ENCODE measurements around the gene PARM1. TPM values are rescaled to one million over a fixed set of nuclear protein-coding genes. Genes with fewer than 3 reads are reported as not detected.

PARM1 gene
- total RNA-seq, 1 donor from 2014 or later: 22.4 TPM

GRCh38 chr4:75038376-75038775 is 105.5 kb downstream of the PARM1 start:
- H3K27ac Mint-ChIP-seq: no peak overlapping the region

DNA sequence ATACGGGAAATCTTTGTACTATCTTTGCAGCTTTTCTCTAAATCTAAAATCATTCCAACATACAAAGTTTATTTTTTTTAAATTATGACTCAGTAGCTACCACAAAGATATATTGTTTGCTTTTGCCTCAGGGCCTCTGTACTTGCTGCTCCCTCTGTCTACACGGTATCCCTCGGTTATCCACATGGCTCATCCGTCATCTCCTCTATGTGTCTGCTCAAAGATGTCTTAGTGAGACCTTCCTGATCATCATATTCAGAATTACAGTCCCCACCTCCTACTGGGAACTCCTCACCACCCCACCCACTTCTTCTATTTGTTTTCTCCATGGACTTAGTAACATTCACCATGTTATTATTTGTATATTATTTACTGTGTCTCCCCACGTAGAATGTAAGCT is 107.8 kb downstream of the PARM1 start:
- Mint-ChIP-seq H3K27me3 (no peaks in the 10 kb centered on the region), H3K27ac (no peak overlapping the region), H3K4me1 (ENCODE audit: unreplicated experiment) (no peaks in the 10 kb centered on the region), H3K36me3 (peaks cover 5% of the 10 kb centered on the region), H3K4me3 (no peak overlapping the region), H3K9me3 (peaks cover 9% of the 10 kb centered on the region)
- no peak for TF ChIP-seq CTCF (conservative IDR thresholded peaks at IDR 0.05)
- no peak for DNase-seq (ENCODE audit: extremely low spot score, unreplicated experiment)

More at GRCh38 chr4:75038376-75038775, 105.5 kb downstream of the PARM1 start:
- DNase-seq (ENCODE audit: extremely low spot score, unreplicated experiment): no peak
- peaks cover 7% of the 10 kb centered on the region for H3K4me1 Mint-ChIP-seq (ENCODE audit: unreplicated experiment)
- H3K9me3 Mint-ChIP-seq: peaks cover 9% of the 10 kb centered on the region
- H3K27me3 Mint-ChIP-seq: no peaks in the 10 kb centered on the region
- H3K4me3 Mint-ChIP-seq: no peak overlapping the region
- no peak for TF ChIP-seq CTCF (conservative IDR thresholded peaks at IDR 0.05)
- H3K36me3 Mint-ChIP-seq: peaks cover 5% of the 10 kb centered on the region

GRCh38 chr4:75042601-75043208 is 109.8 kb downstream of the PARM1 start:
- peaks cover 3% of the 10 kb centered on the region for H3K4me1 Mint-ChIP-seq (ENCODE audit: unreplicated experiment)
- H3K36me3 Mint-ChIP-seq: peaks cover 5% of the 10 kb centered on the region
- no peak overlapping the region for H3K27ac Mint-ChIP-seq
- no peaks in the 10 kb centered on the region for H3K27me3 Mint-ChIP-seq
- no peak overlapping the region for H3K4me3 Mint-ChIP-seq
- DNase-seq (ENCODE audit: extremely low spot score, unreplicated experiment): no peak
- no peak for TF ChIP-seq CTCF (conservative IDR thresholded peaks at IDR 0.05)
- peaks cover 9% of the 10 kb centered on the region for H3K9me3 Mint-ChIP-seq

DNA sequence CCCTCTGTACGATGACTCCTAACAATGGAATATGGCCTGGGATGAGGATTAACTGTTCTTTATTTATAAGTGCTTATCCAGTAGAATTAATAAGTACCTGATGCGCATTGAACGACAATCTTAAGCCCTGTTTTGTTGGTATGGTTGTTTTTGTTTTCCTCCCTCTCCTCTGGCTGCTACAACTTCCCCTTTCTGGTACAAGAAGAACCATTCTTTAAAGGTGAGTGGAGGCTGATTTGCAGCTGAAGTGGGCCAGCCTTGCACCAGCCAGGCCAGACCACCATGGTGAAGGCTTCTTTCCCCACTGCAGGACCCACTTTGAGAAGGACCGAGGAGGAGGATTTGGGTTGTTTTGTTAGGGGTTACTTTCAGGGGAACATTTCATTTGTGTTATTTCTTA is 113.3 kb downstream of the PARM1 start:
- TF ChIP-seq CTCF (conservative IDR thresholded peaks at IDR 0.05): no peak
- no peak overlapping the region for H3K27ac Mint-ChIP-seq
- H3K27me3 Mint-ChIP-seq: no peaks in the 10 kb centered on the region
- H3K4me1 Mint-ChIP-seq (ENCODE audit: unreplicated experiment): peaks cover 3% of the 10 kb centered on the region
- no peaks in the 10 kb centered on the region for H3K36me3 Mint-ChIP-seq
- no peak overlapping the region for H3K4me3 Mint-ChIP-seq
- no peak for DNase-seq (ENCODE audit: extremely low spot score, unreplicated experiment)
- H3K9me3 Mint-ChIP-seq: peaks cover 5% of the 10 kb centered on the region

DNA sequence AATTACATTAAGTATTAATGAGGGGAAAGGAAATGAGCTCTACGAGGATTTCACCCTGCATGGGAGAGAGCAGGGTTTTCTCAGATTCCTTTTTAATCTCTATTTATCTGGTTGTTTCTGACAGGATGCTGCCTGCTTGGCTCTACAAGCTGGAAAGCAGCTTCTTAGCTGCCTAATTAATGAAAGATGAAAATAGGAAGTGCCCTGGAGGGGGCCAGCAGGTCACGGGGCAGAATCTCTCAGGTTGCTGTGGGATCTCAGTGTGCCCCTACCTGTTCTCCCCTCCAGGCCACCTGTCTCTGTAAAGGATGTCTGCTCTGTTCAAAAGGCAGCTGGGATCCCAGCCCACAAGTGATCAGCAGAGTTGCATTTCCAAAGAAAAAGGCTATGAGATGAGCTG is 113.7 kb downstream of the PARM1 start:
- TF ChIP-seq CTCF (conservative IDR thresholded peaks at IDR 0.05): no peak
- peaks cover 5% of the 10 kb centered on the region for H3K9me3 Mint-ChIP-seq
- no peak overlapping the region for H3K4me3 Mint-ChIP-seq
- H3K27me3 Mint-ChIP-seq: no peaks in the 10 kb centered on the region
- H3K27ac Mint-ChIP-seq: no peak overlapping the region
- H3K4me1 Mint-ChIP-seq (ENCODE audit: unreplicated experiment): peaks cover 3% of the 10 kb centered on the region
- H3K36me3 Mint-ChIP-seq: no peaks in the 10 kb centered on the region
- no peak for DNase-seq (ENCODE audit: extremely low spot score, unreplicated experiment)
